Left cardiac atrium (tissue), 4 donors: ENCODE results near the gene PRR33. TPM values are rescaled to one million over a fixed set of nuclear protein-coding genes. Genes with fewer than 3 reads are reported as not detected.
"Not testable (repeated sequence)": the region's sequence is repeated elsewhere in the genome, so short reads cannot be mapped to it uniquely, and the experiment has no call there.

Experiments
- ATAC-seq, 2 donors: fragments of 200-7000 bp; cut with Tn5 transposase; one replicate each; pipeline ENCODE4 v1.9.1; 2020; ENCODE audit warnings: mild to moderate bottlenecking in 2 of 2, moderate library complexity in 2 of 2
- DNase-seq: peaks from one replicate; pipeline ENCODE4 v3.0.0-alpha.2; 2020
- intact Hi-C, 2 donors: fragments of 100-400 bp; cut with DNase I; formaldehyde crosslinking; loops; one replicate each; pipeline versions ENCODE4 v1.14.1 to v1.15.1; 2022 to 2023
- total RNA-seq, 2 donors: library from RNA; stranded (reverse); fragmentation: NEBNext Ultra II Directional; extraction: Animal tissue kit (Norgen Biotek cat#: 25700); gene quantifications; one replicate each; pipeline ENCODE4 v1.2.1, GENCODE V29; 2021
- donor health status: DM: no; HTN: yes; CAD: no.
- donor health status: DM: no; HTN: yes; CAD: no; lungs with severe emphysema.
- donor health status: DM: yes; HTN: yes; CAD: no.
- donor health status: Dilated cardiomyopathy.

PRR33 gene
- total RNA-seq, 2 donors from 2014 or later = 0.10 to 0.50 TPM

DNA sequence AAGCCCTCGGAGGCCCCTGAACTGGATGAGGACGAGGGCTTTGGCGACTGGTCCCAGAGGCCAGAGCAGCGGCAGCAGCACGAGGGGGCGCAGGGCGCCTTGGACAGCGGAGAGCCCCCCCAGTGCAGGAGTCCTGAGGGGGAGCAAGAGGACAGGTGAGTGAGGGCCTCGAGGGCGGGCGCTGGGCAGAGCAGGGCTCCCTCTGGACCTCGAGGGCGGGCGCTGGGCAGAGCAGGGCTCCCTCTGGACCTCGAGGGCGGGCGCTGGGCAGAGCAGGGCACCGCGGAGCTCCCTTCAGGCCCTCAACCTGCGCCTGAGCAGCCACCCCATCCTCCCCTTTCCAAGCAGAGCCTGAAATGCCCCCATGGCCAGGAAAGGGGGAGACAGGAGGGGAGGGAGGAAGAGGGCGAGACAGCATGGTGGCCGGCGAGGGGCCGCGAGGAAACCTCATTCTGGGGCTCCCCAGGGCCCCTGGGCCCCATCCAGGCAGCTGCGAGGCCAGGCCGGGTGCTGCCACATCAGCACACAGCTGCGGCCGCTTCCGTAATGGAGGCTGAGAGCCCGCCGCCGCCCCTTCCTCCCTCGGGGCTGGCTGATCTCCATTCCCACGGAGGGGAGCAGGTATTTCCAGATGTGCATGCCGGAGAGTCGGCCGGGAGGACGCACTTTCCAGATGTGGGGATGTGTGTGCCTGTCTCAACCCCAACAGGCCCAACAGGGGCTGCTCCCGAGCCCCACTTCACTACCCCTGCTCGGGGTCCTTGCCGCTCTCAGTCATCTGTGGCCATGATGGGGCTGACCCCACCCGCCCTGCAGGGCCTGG lies 10.0 kb downstream of the PRR33 start:
- intact Hi-C loops = loop anchor here (5.0 to 10.0 kb wide), 3 partner anchors 36 to 273 kb away; partner anchors contain the start of gene TNNT3 (in 2 of the 2)
- DNase-seq = peak; percentile 43
- peak; percentile 12 to 33 for ATAC-seq

DNA sequence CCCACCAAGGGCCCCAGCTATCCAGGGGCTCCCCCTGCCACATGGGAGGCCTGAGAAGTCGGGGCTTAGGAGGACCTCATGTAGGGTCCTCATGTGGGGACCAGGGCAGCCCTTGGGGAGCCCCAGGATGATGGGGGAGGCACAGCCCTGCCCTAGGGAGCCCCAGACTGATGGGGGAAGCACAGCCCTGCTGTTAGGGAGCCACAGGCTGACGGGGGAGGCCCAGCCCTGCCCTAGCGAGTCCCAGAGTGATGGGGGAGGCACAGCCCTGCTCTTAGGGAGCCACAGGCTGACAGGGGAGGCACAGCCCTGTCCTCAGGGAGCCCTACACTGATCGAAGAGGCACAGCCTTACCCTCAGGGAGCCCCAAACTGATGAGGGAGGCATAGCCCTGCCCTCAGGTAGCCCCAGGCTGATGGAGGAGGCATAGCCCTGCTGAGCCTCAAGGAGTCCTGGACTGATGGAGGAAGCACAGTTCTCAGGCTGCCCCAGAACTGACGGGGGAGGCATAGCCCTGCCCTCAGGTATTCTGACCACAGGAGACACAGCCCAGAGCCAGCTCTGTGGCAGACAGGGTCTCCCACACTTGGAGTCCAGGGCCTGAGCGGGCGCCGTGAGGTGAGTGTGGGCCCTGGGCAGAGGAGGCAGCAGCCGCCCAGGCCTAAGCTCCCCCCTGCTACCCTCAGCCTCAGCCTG lies 10.8 kb downstream of the PRR33 start:
- no peak for DNase-seq
- ATAC-seq = peak in 1 of 2 donors; percentile 1
- intact Hi-C loops = loop anchor here (5.0 to 10.0 kb wide), 3 partner anchors 36 to 274 kb away; partner anchors contain the start of gene TNNT3 (in 2 of the 2)

DNA sequence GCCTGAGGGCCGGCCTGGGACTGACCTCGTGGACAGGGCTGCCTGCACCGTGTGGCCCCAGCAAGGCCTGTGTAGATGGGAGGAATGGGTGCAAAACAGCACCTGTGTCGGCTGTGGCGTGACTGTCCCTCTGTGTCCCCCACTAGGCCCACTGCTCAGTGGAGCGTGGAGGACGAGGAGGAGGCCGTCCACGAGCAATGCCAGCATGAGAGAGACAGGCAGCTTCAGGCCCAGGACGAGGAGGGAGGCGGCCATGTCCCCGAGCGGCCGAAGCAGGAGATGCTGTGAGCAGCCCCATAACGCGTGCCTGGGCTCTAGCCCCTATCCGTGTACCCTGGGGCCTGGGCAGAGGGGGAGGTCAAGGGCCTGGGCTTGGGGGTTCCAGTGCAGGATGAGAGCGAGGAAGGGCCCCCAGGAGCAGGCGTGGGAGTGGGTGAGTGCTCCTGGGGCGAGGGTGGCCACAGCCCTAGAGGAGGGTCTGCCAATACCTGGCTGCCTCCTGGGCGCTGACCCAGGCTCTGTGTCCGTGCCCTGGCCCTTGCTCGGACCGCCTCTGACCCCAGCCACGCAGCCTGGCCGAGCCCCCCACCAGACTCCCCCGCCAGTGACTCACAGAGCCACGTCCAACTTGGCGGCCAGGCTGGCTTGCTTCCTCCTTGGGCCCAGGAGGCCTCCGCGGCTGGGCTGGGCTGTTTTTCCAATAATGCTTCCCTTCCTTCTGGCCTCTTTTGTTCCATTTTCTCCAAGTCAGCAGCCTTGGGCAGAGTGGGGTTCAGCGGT lies 11.6 kb downstream of the PRR33 start:
- ATAC-seq = peak; percentile 60 to 61
- intact Hi-C loops = loop anchor here (5.0 to 10.0 kb wide), 3 partner anchors 37 to 275 kb away; partner anchors contain the start of gene TNNT3 (in 2 of the 2)

DNA sequence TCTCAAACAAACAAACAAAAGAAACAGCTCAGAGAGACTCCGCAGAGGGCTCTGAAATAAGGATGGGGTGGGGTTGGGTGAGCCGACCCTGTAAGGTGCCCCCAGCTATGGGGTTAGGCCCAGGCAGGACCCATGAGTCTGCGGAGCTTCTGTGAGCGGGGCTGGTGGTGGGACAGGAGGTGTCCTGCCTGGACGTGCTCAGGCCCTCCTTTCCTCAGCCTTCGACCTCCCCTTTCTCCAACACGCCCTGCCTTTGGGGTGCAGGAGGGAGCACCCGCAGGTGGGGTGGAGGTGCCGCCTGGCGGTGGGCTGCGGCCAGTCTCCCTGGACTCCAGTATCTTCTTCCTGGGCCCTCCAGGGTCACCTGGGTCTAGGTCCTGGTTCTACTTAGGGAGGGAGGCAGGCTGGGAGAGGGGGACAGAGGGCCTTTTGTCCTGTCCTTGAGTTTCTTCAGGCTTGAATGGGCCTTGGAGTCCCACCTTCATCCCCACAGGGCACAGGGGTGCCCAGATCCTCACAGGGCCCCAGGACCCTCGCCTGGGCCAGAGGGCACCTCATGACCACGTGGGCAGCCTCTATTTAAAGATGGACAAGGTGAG lies 12.3 kb downstream of the PRR33 start:
- ATAC-seq = no peak
- intact Hi-C loops = no loop called here
- DNase-seq = no peak

More for the DNA sequence above, 11.6 kb downstream of the PRR33 start:
- DNase-seq = peak; percentile 87

DNA sequence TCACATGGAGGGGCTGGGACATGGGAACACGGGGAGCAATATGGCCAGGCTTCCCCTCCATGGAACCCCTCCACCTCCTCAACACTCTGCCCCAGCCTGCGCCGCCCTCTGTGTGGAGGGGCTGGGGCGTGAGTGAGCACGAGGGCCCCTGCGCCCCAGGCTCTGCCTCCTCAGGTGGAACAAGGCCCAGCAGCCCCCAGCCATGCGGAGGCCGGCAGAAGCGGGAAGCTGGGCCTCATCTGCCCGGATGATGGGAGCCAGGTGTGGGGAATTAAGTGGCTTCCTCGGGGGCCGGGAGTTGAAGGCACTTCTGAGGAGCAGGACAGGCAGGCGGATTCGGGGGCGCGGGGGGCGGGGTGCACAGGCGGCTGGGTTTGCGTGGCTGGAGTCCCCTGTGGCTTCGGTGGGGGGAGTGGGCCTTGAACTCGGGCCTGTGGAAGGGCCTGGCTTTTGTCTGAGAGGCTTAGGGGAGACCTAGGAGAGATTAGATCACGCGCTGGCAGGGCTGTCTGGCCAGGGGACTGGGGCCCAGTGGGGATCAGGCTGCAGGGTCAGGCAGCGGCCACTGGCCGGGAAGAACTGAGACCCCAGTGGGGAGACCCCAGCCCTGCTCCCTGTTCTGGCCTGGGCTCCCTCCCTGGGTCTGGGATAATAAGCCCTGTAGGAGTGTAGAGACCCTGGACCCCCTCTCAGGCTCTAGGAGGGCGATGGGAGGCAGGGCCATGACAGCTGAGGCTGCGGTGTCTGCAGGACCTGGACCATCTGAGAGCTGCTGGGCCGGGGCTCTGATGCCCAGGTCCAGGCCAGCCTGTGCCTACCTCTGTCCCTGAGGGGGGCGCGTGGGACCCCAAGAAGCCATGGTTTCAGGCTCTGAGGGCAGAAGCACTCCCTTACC lies 13.3 kb downstream of the PRR33 start:
- intact Hi-C loops = no loop called here
- ATAC-seq (no peak), DNase-seq (peak; percentile 34)

DNA sequence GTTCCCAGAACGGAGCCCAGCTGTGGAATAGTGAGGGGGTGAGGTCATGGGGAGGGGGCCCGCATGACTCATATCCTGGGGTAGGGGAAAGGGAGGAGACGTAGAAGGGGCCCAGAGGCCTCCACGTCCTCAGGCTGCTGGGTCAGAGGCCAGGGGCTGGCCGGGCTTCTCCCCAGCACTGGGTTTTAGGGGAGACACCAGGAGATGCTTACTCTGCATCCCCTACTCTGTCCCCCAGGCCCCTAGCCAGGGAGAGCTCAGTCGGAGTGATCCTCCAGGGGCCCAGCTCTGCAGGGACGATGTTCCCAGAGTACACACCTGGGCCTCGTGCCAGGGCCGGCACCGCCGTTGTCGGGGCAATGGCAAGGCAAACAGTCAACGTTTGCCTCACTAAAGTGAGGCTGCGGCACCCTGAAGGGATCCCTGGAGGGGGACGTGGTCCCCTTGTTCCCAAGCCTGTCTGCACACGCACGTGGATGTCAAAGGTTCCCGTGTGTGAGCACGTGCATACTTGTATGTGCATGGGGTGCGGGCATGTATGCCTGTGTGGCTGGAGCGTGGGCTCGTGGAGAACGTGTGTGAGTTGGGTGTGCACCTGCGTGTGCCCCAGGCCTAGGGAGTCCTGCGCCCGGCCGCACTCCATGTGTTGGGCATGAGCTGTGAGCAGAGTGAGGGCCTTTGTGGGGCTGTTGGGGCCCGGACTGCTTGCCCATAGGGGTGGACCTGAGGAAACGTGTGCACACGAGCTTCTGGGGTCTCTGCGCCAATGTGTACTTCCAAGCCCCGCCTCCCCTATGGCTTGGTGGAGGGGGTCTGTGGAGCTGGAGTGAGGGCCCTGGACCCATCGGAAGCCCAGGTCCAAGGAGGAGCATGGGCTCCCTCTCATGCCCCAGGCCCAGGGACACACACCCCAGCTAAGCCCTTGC lies 14.2 kb downstream of the PRR33 start:
- ATAC-seq = no peak
- intact Hi-C loops = no loop called here
- peak; percentile 73 for DNase-seq

DNA sequence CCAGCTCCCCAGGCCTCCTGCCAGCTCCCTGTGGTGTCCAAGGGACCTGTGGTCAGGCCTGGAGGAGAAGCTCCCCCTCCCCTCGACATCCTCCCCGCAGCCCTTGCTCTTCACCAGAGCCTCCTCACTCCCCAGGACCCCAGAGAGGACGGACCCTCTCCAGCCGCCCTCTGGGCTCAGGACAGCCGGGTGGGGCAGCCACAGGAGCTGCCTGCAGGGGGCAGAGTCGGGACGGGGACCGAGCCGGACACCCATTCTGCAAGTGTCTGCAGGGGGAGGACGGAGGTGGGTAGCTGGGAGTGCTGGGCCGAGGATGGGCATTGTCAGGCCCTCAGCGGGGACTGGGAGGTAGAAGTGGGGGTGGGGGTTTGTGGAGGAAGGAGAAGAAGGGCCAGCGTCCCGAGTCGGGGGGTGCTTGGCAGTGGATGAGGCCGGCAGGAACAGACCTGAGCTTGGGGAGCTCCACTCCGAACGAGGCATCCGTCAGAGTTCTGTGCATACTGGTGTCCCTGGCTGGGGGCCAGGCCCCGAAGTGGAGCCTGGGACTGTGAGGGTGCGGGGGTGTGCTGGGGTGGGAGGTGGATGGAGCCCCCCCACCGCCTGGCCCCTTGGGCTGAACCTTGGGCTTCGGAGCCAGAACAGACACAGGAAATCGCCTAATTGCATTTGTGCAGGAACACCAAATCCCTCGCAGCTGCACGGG lies 15.2 kb downstream of the PRR33 start:
- peak; percentile 58 for DNase-seq
- intact Hi-C loops = no loop called here
- ATAC-seq = peak in 1 of 2 donors; percentile 2

DNA sequence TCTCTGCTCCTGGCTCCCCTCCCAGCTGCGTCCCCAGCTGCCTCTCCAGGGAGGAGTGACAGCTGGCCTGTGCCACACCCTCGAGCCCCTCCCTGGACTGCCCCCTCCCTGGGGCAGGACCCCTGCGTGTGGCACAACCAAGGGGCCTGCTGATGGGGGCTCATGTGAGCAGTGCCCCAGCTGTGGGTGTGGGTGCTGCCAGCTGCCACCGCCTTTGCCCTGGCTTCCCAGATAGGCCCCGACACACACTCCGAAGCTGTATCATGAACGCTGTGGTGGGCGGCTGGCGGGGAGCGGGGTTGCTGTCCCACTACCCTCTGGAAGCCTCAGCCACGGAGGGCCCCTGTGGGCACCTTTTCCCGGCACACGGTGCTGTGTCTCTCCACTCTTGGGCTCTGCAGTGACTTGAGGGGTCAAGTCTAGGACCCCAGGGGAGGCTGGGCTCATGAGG lies 15.8 kb downstream of the PRR33 start:
- intact Hi-C loops, ATAC-seq: not testable (repeated sequence)
- peak; percentile 23 for DNase-seq

DNA sequence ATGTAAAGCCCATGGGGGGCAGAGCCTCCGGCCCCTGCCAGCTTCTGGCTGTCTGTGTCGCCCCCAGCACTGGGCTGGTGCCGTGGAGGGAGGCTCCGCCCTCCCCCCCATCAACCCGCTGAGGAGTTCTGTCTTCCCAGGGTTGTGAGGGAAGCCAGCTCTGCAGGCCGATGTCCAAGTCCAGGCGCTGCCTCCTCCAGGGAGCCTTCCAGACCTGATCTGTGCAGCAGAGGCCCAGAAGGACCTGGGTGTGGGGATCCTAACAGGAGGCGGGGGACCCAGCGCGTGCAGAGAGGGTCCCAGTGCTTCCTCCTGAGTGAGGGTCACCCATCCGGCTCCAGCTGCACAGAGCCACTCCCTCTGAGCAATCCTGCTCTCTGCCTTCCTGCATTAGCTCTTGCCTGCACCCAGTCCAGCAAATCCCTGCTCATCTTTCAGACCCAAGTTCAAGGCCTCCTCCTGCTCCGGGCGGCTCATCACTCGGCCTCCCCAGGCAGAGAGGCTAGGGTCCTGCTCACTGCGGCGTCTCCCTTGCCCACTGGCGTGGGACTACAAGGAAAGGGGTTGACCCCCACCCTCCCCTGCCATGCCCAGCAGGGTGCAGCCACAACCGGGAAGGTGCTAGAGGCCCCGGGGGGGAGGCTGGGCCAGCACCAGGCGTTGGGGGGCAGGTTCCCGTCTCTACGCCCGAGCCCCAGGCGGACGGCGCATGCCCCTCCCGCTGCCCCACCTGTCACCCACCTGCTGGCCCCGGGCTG lies 16.4 kb downstream of the PRR33 start:
- DNase-seq (peak; percentile 29), ATAC-seq (no peak)
- intact Hi-C loops = no loop called here

DNA sequence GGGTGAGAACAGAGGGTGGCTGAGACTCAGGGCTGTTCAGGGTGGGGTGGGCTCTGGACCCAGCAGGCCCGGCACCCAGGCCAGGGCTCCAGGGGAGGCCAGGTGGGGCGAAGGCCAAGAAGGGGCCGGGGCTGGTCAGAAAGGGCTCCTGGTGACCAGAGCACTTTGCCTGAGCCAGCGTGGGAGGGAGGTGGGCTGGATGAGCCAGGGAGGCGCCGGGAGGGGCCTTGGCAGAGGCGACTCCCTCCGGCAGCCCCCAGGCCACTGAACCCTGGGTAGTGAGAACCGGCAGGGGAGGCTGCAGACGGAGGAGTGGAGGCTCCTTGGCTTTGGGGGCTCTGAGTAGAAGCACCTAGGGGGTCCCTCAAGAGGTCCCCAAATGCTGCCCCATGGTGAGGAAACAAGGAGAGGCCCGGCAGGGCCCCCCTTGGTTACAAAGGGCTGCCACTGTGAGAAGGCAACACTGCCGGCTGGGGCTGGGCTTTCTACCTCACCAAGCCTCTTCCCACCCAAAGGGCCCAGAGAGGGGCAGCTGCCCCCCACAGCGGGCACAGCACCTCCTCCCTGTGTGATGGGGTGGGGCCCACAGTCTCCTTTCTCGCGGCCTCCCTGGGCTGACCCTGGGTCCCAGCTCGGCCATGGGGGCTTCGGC lies 17.1 kb downstream of the PRR33 start:
- ATAC-seq, intact Hi-C loops: not testable (repeated sequence)
- peak; percentile 29 for DNase-seq

DNA sequence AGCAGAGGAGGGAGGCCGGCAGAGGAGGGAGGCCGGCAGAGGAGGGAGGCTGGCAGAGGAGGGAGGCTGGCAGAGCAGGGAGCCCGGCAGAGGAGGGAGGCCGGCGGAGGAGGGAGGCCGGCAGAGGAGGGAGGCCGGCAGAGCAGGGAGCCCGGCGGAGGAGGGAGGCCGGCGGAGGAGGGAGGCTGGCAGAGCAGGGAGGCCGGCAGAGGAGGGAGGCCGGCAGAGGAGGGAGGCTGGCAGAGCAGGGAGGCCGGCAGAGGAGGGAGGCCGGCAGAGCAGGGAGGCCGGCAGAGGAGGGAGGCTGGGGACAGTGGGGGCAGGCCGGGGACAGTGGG lies 17.9 kb downstream of the PRR33 start:
- intact Hi-C loops, ATAC-seq: not testable (repeated sequence)
- peak; percentile 7 for DNase-seq

DNA sequence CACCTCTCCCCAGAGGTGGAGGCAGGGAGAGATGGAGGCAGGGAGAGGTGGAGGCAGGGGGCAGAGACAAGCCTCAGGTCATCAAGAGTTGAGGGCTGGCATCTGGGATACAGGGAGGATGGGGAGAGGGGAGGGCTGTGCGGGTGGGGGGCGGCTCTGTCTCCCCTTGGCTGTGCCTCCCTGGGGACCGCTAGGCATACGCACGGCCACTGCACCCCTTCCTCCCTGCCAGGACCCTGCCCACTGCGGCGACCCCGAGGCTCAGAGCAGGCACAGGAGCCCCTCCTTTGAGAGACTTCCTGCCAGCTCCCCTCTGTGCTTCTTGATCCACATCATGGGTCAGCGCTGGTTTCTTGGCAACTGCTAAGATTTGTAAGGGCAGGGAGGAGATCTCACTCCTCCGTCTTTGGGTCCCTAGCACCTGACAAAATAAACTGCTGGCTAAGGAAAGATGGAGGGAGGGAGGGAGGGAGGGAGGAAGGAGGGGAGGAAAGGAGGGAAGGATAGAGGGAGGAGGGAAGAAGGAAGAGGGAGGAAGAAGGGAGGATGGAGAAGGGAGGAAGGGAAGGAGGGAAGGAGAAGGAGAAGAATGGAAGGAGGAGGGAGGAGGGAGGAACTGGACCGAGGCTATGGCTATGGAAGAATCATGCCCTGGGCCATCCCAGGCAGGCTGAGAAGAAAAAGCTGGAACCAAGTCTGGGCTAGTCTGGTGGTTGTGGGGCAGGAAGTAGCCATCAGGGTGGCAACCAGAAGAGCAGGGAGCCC lies 18.5 kb downstream of the PRR33 start:
- ATAC-seq = peak in 1 of 2 donors; percentile 8
- DNase-seq = peak; percentile 38

DNA sequence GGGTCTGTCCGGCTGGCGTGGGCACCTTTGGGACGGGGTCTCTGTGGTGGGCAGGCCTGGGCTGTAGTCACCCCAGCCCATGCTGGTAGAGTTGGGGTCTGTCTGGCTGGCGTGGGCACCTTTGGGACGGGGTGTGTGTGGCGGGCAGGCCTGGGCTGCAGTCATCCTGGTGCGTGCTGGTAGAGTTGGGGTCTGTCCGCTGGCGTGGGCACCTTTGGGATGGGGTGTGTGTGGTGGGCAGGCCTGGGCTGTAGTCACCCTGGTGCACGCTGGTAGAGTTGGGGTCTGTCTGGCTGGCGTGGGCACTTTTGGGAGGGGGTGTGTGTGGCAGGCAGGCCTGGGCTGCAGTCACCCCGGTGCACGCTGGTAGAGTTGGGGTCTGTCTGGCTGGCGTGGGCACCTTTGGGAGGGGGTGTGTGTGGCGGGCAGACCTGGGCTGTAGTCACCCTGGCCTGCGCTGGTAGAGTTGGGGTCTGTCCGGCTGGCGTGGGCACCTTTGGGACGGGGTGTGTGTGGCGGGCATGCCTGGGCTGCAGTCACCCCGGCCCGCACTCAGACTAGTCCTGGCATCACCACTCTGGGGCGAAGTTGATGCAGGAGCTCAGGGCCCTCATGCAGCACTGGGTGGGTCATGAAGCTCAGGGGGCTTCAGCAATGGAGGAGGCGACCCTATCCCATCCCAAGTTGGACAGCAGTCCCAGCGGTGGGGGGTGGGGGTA lies 19.3 kb downstream of the PRR33 start:
- ATAC-seq (no peak), DNase-seq (peak; percentile 19)
- intact Hi-C loops = no loop called here

More for the DNA sequence above, 18.5 kb downstream of the PRR33 start:
- intact Hi-C loops = no loop called here

DNA sequence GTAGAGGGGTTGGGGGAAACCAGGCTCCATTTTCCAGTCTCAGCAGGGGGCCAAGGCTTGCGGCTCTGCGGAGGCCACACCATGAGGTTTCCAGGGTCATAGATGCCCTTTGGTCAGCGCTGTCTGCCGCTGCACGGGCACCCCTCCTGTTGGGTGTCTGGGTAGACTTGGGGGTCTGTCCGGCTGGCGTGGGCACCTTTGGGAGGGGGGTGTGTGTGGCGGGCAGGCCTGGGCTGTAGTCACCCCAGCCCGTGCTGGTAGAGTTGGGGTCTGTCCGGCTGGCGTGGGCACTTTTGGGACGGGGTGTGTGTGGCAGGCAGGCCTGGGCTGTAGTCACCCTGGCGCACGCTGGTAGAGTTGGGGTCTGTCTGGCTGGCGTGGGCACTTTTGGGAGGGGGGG lies 20.2 kb downstream of the PRR33 start:
- intact Hi-C loops = no loop called here
- DNase-seq = peak; percentile 19
- no peak for ATAC-seq
